ENCODE measurements around the gene PLA2G4F.

DNA sequence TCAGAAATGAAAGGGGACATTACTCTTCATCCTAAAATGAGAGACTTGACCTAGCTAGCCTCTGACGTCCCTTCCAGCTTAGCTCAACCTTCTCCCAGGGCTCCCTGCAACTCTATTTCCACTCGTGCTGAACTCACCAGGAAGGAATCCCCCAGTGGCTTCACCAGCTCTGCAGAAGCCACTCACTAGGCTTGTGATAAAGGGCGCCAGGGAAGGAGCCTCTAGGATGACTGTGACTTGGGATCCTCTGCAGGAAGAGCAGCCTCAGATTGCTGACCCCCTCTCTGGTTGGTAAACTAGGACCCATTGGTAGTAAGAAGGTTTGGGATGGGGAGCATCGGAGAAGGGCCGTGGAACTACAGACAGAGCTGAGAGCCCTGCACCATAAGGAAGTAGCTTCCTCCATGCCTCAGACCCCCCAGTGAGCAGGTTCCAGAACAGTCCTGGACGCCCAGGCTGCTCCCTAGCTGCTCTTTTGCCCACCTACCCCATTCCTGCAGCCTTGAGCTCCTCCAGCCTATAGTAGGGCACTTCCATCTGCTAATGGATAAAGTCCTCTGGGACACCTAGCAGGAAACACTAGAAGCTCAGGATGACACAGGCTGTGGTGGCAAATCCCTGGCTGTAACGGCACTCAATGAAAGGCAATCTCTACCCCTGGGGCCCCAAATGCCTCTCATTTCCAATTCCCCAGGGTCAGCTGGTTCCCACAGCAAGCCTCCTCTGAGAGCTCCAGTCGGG, 26.0 kb downstream of the PLA2G4F start:
- no peak for TF ChIP-seq POLR2A (IDR thresholded peaks at IDR 0.05)
- TF ChIP-seq, protein P1, sequence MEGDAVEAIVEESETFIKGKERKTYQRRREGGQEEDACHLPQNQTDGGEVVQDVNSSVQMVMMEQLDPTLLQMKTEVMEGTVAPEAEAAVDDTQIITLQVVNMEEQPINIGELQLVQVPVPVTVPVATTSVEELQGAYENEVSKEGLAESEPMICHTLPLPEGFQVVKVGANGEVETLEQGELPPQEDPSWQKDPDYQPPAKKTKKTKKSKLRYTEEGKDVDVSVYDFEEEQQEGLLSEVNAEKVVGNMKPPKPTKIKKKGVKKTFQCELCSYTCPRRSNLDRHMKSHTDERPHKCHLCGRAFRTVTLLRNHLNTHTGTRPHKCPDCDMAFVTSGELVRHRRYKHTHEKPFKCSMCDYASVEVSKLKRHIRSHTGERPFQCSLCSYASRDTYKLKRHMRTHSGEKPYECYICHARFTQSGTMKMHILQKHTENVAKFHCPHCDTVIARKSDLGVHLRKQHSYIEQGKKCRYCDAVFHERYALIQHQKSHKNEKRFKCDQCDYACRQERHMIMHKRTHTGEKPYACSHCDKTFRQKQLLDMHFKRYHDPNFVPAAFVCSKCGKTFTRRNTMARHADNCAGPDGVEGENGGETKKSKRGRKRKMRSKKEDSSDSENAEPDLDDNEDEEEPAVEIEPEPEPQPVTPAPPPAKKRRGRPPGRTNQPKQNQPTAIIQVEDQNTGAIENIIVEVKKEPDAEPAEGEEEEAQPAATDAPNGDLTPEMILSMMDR (IDR thresholded peaks at IDR 0.05 in 8 of 11, conservative IDR thresholded peaks at IDR 0.05 in 3 of 11): no peak
- no peak for TF ChIP-seq POLR2AphosphoS5 (IDR thresholded peaks at IDR 0.05)
